ENCODE measurements around the gene HTR5A.

GRCh38 chr7:155032978-155033377, 37.1 kb upstream of the HTR5A start:
- TF ChIP-seq POLR2AphosphoS5 (IDR thresholded peaks at IDR 0.05; ENCODE audit: low read depth, low read length) (no peak), POLR2A (IDR thresholded peaks at IDR 0.05; ENCODE audit: low read depth, low read length) (no peak)
